ENCODE measurements around the gene DLG1. TPM values are rescaled to one million over a fixed set of nuclear protein-coding genes. Genes with fewer than 3 reads are reported as not detected.

DLG1 gene
- total RNA-seq, 1 donor from 2014 or later = 77.5 TPM

- ATAC-seq = no peak
Observed at GRCh38 chr3:197167549-197167948, 130.9 kb downstream of the DLG1 start.

GRCh38 chr3:197165890-197166289 is 132.5 kb downstream of the DLG1 start:
- no peak for TF ChIP-seq CTCF (IDR thresholded peaks at IDR 0.05)
- DNase-seq (no peak), ATAC-seq (no peak)
- no peaks in the 10 kb centered on the region for H3K9me3 ChIP-seq
- no peaks in the 10 kb centered on the region for H3K27me3 ChIP-seq
- H3K4me1 ChIP-seq = no peaks in the 10 kb centered on the region
- intact Hi-C loops (cut with DNase I) = no loop called here
- H3K27ac ChIP-seq = no peak overlapping the region
- no peaks in the 10 kb centered on the region for H3K36me3 ChIP-seq
- H3K4me3 ChIP-seq = no peak overlapping the region

More at GRCh38 chr3:197167549-197167948, 130.9 kb downstream of the DLG1 start:
- Histone ChIP-seq H3K9me3 (no peaks in the 10 kb centered on the region), H3K4me3 (no peak overlapping the region), H3K4me1 (no peaks in the 10 kb centered on the region), H3K36me3 (no peaks in the 10 kb centered on the region), H3K27me3 (no peaks in the 10 kb centered on the region), H3K27ac (no peak overlapping the region)
- intact Hi-C loops (cut with DNase I) = no loop called here
- no peak for DNase-seq
- no peak for TF ChIP-seq CTCF (IDR thresholded peaks at IDR 0.05)

GRCh38 chr3:197155046-197155445 is 143.4 kb downstream of the DLG1 start:
- no peak for DNase-seq
- peaks cover 10% of the 10 kb centered on the region for H3K9me3 ChIP-seq
- no peak overlapping the region for H3K4me3 ChIP-seq
- ATAC-seq = no peak
- no peaks in the 10 kb centered on the region for H3K27me3 ChIP-seq
- no peak for TF ChIP-seq CTCF (IDR thresholded peaks at IDR 0.05)
- intact Hi-C loops (cut with DNase I) = no loop called here
- H3K36me3 ChIP-seq = no peaks in the 10 kb centered on the region
- H3K4me1 ChIP-seq = peaks cover 4% of the 10 kb centered on the region
- H3K27ac ChIP-seq = no peak overlapping the region

- ATAC-seq (peak; percentile 77), DNase-seq (no peak)
- intact Hi-C loops (cut with DNase I) = no loop called here
- Histone ChIP-seq H3K27ac (no peak overlapping the region), H3K9me3 (peaks cover 10% of the 10 kb centered on the region), H3K27me3 (no peaks in the 10 kb centered on the region), H3K36me3 (no peaks in the 10 kb centered on the region), H3K4me3 (no peak overlapping the region), H3K4me1 (peaks cover 4% of the 10 kb centered on the region)
- TF ChIP-seq CTCF (IDR thresholded peaks at IDR 0.05) = no peak
Observed at GRCh38 chr3:197151580-197151979, 146.8 kb downstream of the DLG1 start.

GRCh38 chr3:197149528-197149927 is 148.9 kb downstream of the DLG1 start:
- TF ChIP-seq CTCF (IDR thresholded peaks at IDR 0.05) = no peak
- intact Hi-C loops (cut with DNase I) = no loop called here
- ATAC-seq (peak; percentile 61), DNase-seq (no peak)
- Histone ChIP-seq H3K27ac (no peak overlapping the region), H3K27me3 (no peaks in the 10 kb centered on the region), H3K9me3 (peaks cover 1% of the 10 kb centered on the region), H3K4me3 (no peak overlapping the region), H3K36me3 (no peaks in the 10 kb centered on the region), H3K4me1 (peaks cover 4% of the 10 kb centered on the region)

GRCh38 chr3:197144188-197144587 is 154.2 kb downstream of the DLG1 start:
- TF ChIP-seq CTCF (IDR thresholded peaks at IDR 0.05) = no peak
- ATAC-seq (no peak), DNase-seq (no peak)
- no peaks in the 10 kb centered on the region for H3K9me3 ChIP-seq
- H3K27me3 ChIP-seq = no peaks in the 10 kb centered on the region
- H3K27ac ChIP-seq = no peak overlapping the region
- intact Hi-C loops (cut with DNase I) = no loop called here
- H3K4me1 ChIP-seq = no peaks in the 10 kb centered on the region
- peaks cover 14% of the 10 kb centered on the region for H3K36me3 ChIP-seq
- no peak overlapping the region for H3K4me3 ChIP-seq
